ENCODE measurements around the gene PNPLA5.

Gene PNPLA5

GRCh38 chr22:43901976-43902643 is 10.3 kb upstream of the PNPLA5 start:
- no peak for DNase-seq

- DNase-seq = no peak
Observed at GRCh38 chr22:43900206-43900605, 8.4 kb upstream of the PNPLA5 start.

- DNase-seq = no peak
Observed at GRCh38 chr22:43897751-43898261, 6.0 kb upstream of the PNPLA5 start.

- DNase-seq = no peak
Observed at GRCh38 chr22:43895986-43896645, 4.3 kb upstream of the PNPLA5 start.

GRCh38 chr22:43894122-43894521 is 2.3 kb upstream of the PNPLA5 start:
- no peak for DNase-seq

- DNase-seq = no peak
Observed at GRCh38 chr22:43893266-43893665, 1.5 kb upstream of the PNPLA5 start.

GRCh38 chr22:43892183-43892894 is 526 bp upstream of the PNPLA5 start:
- DNase-seq = no peak

GRCh38 chr22:43890901-43891331 is 897 bp downstream of the PNPLA5 start:
- no peak for DNase-seq

- no peak for DNase-seq
Observed at GRCh38 chr22:43889860-43890253, 2.0 kb downstream of the PNPLA5 start.

GRCh38 chr22:43889201-43889859 is 2.5 kb downstream of the PNPLA5 start:
- DNase-seq = no peak

GRCh38 chr22:43888740-43889139 is 3.1 kb downstream of the PNPLA5 start:
- no peak for DNase-seq

GRCh38 chr22:43887391-43887790 is 4.4 kb downstream of the PNPLA5 start:
- DNase-seq = no peak

- no peak for DNase-seq
Observed at GRCh38 chr22:43886231-43886630, 5.6 kb downstream of the PNPLA5 start.

- DNase-seq = no peak
Observed at GRCh38 chr22:43885786-43886185, 6.0 kb downstream of the PNPLA5 start.

GRCh38 chr22:43885319-43885671 is 6.5 kb downstream of the PNPLA5 start:
- DNase-seq = no peak

- DNase-seq = no peak
Observed at GRCh38 chr22:43884600-43885318, 7.1 kb downstream of the PNPLA5 start.

GRCh38 chr22:43883719-43884415 is 7.9 kb downstream of the PNPLA5 start:
- no peak for DNase-seq

- DNase-seq = no peak
Observed at GRCh38 chr22:43883012-43883661, 8.7 kb downstream of the PNPLA5 start.

- no peak for DNase-seq
Observed at GRCh38 chr22:43882122-43882767, 9.6 kb downstream of the PNPLA5 start.

- no peak for DNase-seq
Observed at GRCh38 chr22:43881091-43882061, 10.4 kb downstream of the PNPLA5 start.
